Posterior cingulate gyrus (tissue), 11 donors: Measurements from ENCODE around the gene C2orf66.
A peak's percentile ranks its signal among the peaks of the same experiment; 100 is the strongest.

Source experiments
- DNase-seq, 10 donors: peaks; one replicate each; pipeline versions ENCODE4 v3.0.0 to v3.0.0-alpha.2; 2020 to 2021; ENCODE audit warnings: mixed read lengths in 3 of 10
- intact Hi-C: fragments of 100-400 bp; cut with DNase I; formaldehyde crosslinking; loops from one replicate; pipeline ENCODE4 v1.15.1; 2023

The C2orf66 gene

GRCh38 chr2:196767101-196767500 lies 42.1 kb downstream of the C2orf66 start:
- intact Hi-C loops = no loop called here
- no peak for DNase-seq

- DNase-seq = peak in 1 of 10 donors; percentile 84
- intact Hi-C loops = no loop called here
Observed at GRCh38 chr2:196759378-196759706, 49.8 kb downstream of the C2orf66 start.

- DNase-seq = no peak
- intact Hi-C loops = no loop called here
Observed at GRCh38 chr2:196758474-196759377, 50.4 kb downstream of the C2orf66 start.
